ENCODE results near the gene WWTR1.

DNA sequence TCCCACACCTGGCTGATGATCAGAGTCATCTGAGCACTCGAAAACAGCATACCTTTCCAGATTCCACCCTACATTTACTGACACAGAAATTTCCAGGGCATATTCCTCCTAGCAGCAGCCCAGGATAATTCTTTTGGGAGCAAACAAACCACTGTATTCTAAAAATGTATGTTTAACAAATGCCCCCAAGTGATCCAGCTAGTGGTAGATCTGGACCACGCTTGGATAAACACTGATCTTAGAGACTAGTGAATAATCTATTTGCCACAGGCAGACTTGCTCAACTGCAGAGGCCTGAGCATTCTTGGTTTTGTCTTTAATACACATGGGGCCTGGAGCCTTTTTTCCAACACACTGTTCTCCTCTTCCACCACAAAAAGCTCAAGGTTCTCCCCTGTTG, 93.7 kb downstream of the WWTR1 start:
- TF ChIP-seq, protein P1, sequence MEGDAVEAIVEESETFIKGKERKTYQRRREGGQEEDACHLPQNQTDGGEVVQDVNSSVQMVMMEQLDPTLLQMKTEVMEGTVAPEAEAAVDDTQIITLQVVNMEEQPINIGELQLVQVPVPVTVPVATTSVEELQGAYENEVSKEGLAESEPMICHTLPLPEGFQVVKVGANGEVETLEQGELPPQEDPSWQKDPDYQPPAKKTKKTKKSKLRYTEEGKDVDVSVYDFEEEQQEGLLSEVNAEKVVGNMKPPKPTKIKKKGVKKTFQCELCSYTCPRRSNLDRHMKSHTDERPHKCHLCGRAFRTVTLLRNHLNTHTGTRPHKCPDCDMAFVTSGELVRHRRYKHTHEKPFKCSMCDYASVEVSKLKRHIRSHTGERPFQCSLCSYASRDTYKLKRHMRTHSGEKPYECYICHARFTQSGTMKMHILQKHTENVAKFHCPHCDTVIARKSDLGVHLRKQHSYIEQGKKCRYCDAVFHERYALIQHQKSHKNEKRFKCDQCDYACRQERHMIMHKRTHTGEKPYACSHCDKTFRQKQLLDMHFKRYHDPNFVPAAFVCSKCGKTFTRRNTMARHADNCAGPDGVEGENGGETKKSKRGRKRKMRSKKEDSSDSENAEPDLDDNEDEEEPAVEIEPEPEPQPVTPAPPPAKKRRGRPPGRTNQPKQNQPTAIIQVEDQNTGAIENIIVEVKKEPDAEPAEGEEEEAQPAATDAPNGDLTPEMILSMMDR (IDR thresholded peaks at IDR 0.05 in 4 of 5, conservative IDR thresholded peaks at IDR 0.05 in 1 of 5), result no peak
- TF ChIP-seq POLR2A (IDR thresholded peaks at IDR 0.05), result no peak
